ENCODE data around the gene PLAGL2.

- no peak for TF ChIP-seq CTCF (IDR thresholded peaks at IDR 0.05; ENCODE audit: poor library complexity, severe bottlenecking)
- no peak for TF ChIP-seq POLR2AphosphoS5 (IDR thresholded peaks at IDR 0.05)
Observed at GRCh38 chr20:32233286-32233685, 25.7 kb upstream of the PLAGL2 start.

Measured in neural cell (in vitro differentiated cells).